ENCODE data around the gene IGFBP7.
"Not testable (repeated sequence)": the region's sequence is repeated elsewhere in the genome, so short reads cannot be mapped to it uniquely, and the experiment has no call there.

DNA sequence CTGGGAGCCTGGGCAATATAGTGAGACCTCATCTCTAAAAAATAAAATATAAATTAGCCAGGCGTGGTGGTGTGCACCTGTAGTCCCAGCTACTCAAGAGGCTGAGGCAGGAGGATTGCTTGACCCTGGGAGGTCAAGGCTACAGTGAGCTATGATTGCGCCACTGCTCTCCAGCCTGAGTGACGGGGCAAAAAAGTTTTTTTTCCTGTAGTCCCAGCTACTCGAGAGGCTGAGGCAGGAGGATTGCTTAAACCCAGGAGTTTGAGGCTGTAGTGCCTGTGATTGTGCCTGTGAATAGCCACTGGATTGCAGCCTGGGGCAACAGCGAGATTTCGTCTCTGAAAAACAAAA lies 49.5 kb downstream of the IGFBP7 start:
- TF ChIP-seq, protein P1, sequence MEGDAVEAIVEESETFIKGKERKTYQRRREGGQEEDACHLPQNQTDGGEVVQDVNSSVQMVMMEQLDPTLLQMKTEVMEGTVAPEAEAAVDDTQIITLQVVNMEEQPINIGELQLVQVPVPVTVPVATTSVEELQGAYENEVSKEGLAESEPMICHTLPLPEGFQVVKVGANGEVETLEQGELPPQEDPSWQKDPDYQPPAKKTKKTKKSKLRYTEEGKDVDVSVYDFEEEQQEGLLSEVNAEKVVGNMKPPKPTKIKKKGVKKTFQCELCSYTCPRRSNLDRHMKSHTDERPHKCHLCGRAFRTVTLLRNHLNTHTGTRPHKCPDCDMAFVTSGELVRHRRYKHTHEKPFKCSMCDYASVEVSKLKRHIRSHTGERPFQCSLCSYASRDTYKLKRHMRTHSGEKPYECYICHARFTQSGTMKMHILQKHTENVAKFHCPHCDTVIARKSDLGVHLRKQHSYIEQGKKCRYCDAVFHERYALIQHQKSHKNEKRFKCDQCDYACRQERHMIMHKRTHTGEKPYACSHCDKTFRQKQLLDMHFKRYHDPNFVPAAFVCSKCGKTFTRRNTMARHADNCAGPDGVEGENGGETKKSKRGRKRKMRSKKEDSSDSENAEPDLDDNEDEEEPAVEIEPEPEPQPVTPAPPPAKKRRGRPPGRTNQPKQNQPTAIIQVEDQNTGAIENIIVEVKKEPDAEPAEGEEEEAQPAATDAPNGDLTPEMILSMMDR (conservative IDR thresholded peaks at IDR 0.05 in 1 of 2, IDR thresholded peaks at IDR 0.05 in 1 of 2; ENCODE audit: low read depth in 1 of 2, low read length in 2 of 2) = not testable (repeated sequence)
- TF ChIP-seq EZH2 (IDR thresholded peaks at IDR 0.05; ENCODE audit: low read length, missing control alignments) = not testable (repeated sequence)
